ENCODE measurements around the gene ADAMTS2.

Gene ADAMTS2

DNA sequence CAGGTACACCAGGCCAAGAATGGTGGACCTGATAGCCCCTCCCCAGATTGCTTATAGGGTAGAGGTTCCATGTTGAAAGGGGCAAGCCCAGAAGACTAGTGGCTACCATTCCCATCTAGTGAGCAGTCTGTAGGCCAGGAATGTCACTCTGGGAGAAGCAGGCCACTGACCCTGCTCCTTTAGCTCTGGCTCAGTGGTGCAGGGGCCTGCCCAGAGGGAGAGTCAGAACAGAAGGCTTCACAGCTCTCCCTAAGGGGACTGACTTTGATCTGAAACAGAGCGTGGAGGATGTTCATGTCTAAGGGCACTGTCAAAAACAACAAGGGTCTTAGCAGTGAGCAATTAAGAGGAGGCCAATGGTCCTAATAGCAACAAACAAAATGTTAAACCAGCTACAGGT lies 203.4 kb downstream of the ADAMTS2 start:
- no peak for DNase-seq (ENCODE audit: extremely low read depth, low read depth)
- no peak for TF ChIP-seq CTCF (IDR thresholded peaks at IDR 0.05; ENCODE audit: low read depth, low read length)

GRCh38 chr5:179140293-179140692 lies 205.0 kb downstream of the ADAMTS2 start:
- DNase-seq (ENCODE audit: extremely low read depth, low read depth) = no peak
- TF ChIP-seq CTCF (IDR thresholded peaks at IDR 0.05; ENCODE audit: low read depth, low read length) = no peak

DNA sequence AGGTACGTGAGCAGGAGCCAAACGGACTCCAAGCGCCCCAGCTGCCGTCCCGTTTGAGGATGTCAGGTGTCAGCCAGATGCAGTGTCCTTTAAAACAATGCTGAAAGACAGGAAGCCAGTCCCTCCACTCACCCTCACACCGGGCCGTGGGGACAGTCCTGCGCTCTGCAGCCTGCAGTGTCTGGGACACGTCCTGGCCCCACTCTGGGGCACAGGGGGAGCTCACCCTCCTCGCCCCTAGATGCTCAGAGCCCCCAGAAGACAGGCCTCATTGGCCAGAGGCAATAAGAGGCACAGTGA lies 205.4 kb downstream of the ADAMTS2 start:
- TF ChIP-seq CTCF (IDR thresholded peaks at IDR 0.05; ENCODE audit: low read depth, low read length) = no peak
- DNase-seq (ENCODE audit: extremely low read depth, low read depth) = no peak

- TF ChIP-seq CTCF (IDR thresholded peaks at IDR 0.05; ENCODE audit: low read depth, low read length) = no peak
- DNase-seq (ENCODE audit: extremely low read depth, low read depth) = no peak
Measured at GRCh38 chr5:179139111-179139935, 205.9 kb downstream of the ADAMTS2 start.

- no peak for TF ChIP-seq CTCF (IDR thresholded peaks at IDR 0.05; ENCODE audit: low read depth, low read length)
- DNase-seq (ENCODE audit: extremely low read depth, low read depth) = no peak
Measured at GRCh38 chr5:179138568-179138925, 206.7 kb downstream of the ADAMTS2 start.

GRCh38 chr5:179137643-179138567 lies 207.4 kb downstream of the ADAMTS2 start:
- no peak for TF ChIP-seq CTCF (IDR thresholded peaks at IDR 0.05; ENCODE audit: low read depth, low read length)
- no peak for DNase-seq (ENCODE audit: extremely low read depth, low read depth)

GRCh38 chr5:179137016-179137642 lies 208.1 kb downstream of the ADAMTS2 start:
- TF ChIP-seq CTCF (IDR thresholded peaks at IDR 0.05; ENCODE audit: low read depth, low read length) = no peak
- no peak for DNase-seq (ENCODE audit: extremely low read depth, low read depth)
